ENCODE measurements around the gene RPRD1B. TPM values are rescaled to one million over a fixed set of nuclear protein-coding genes. Genes with fewer than 3 reads are reported as not detected.
A peak's percentile ranks its signal among the peaks of the same experiment; 100 is the strongest.

Gene RPRD1B
- total and polyA plus RNA-seq, 2 of the 13 experiments (the other 11 are each of a cell fraction or from before 2014, with no cell fraction given) = 31.1 to 41.5 TPM

DNA sequence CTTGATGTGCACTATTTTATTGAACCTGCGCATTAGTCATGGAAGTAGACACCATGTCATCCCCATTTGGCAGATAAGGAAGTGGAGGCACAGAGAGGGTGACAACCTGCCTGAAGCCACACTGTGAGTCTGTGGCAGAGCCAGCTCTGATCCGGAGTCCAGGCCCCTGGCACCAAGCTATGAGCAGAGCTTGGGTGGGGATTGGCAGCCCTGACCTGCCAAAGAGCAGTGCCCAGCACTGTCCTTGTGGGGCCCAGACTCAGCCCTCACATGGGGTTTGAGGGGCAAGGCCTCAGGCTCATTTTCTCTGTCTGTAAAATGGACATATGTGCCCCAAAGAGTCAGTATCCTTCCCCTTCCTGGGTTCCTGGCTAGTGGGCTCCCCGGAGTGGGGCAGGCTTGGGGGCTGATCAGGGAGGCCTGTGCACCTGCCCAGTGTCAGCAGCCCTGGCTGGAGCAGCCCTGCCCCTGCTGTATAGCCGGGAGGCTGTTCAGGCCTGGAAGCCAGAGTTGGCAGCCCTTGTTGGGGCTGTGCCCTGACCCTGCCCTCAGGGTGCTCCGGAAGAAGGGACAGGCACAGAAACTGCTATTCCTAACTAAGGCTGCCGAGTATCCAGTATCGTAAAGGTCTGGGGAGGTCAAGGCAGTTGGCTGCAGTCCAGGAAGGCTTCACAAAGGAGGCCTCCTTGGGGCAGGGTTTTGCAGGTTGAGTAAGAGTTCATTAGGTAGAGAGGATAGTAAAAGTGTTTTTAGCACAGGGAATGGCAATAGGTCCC lies 92.8 kb downstream of the RPRD1B start (continued):
- TF ChIP-seq ZBTB49 (CRISPR knock-in tag; IDR thresholded peaks at IDR 0.05; ENCODE audit: borderline replicate concordance) = no peak
- peak; percentile 66; the same call in 1 of the 2 replicates for TF ChIP-seq ZNF205 (CRISPR knock-in tag; IDR thresholded peaks at IDR 0.05)
- 0 out of 2 replicates have a peak, but pooled peaks have one; percentile 47 for TF ChIP-seq KLF12 (CRISPR knock-in tag; IDR thresholded peaks at IDR 0.05; ENCODE audit: borderline replicate concordance)
- TF ChIP-seq NFKB2 (CRISPR knock-in tag; IDR thresholded peaks at IDR 0.05; ENCODE audit: borderline replicate concordance) = peak; percentile 55; the same call in 1 of the 2 replicates
- 0 out of 2 replicates have a peak, but pooled peaks have one; percentile 22 for TF ChIP-seq KLF6 (CRISPR knock-in tag; IDR thresholded peaks at IDR 0.05)
- 0 out of 2 replicates have a peak, but pooled peaks have one; percentile 53 for TF ChIP-seq KLF13 (CRISPR knock-in tag; IDR thresholded peaks at IDR 0.05)
- TF ChIP-seq ZNF564 (CRISPR knock-in tag; IDR thresholded peaks at IDR 0.05) = no peak
- TF ChIP-seq HDAC2 (CRISPR knock-in tag; IDR thresholded peaks at IDR 0.05) = 0 out of 2 replicates have a peak, but pooled peaks have one; percentile 30
- TF ChIP-seq GATAD2A (CRISPR knock-in tag; IDR thresholded peaks at IDR 0.05) = peak; percentile 59
- TF ChIP-seq KAT8 (CRISPR knock-in tag; IDR thresholded peaks at IDR 0.05) = 0 out of 2 replicates have a peak, but pooled peaks have one; percentile 32
- no peak for TF ChIP-seq MLLT10 (CRISPR knock-in tag; IDR thresholded peaks at IDR 0.05)
- 0 out of 2 replicates have a peak, but pooled peaks have one; percentile 24 for TF ChIP-seq NR2F2 (IDR thresholded peaks at IDR 0.05; ENCODE audit: borderline replicate concordance, low read depth)
- TF ChIP-seq NR3C1 (CRISPR knock-in tag; IDR thresholded peaks at IDR 0.05) = no peak
- TF ChIP-seq NKX3-1 (CRISPR knock-in tag; IDR thresholded peaks at IDR 0.05) = no peak
- no peak; the same call in 1 of the 2 replicates for TF ChIP-seq TSC22D2 (CRISPR knock-in tag; IDR thresholded peaks at IDR 0.05; ENCODE audit: borderline replicate concordance)
- peak; percentile 55; the same call in 1 of the 2 replicates for TF ChIP-seq HNRNPL (IDR thresholded peaks at IDR 0.05; ENCODE audit: low read depth, low read length)
- TF ChIP-seq PAF1 (CRISPR knock-in tag; IDR thresholded peaks at IDR 0.05) = no peak
- no peak for TF ChIP-seq ZBTB7A (CRISPR knock-in tag; IDR thresholded peaks at IDR 0.05)
- TF ChIP-seq KLF11 (CRISPR knock-in tag; IDR thresholded peaks at IDR 0.05) = no peak
- TF ChIP-seq KDM1A (CRISPR knock-in tag; IDR thresholded peaks at IDR 0.05) = 0 out of 2 replicates have a peak, but pooled peaks have one; percentile 35
- TF ChIP-seq ETV5 (CRISPR knock-in tag; IDR thresholded peaks at IDR 0.05; ENCODE audit: borderline replicate concordance) = 0 out of 2 replicates have a peak, but pooled peaks have one; percentile 28
- peak; percentile 4; the same call in 1 of the 2 replicates for TF ChIP-seq ERF (CRISPR knock-in tag; IDR thresholded peaks at IDR 0.05)
- no peak for TF ChIP-seq RNF219 (CRISPR knock-in tag; IDR thresholded peaks at IDR 0.05)
